ENCODE measurements around the gene YKT6.

DNA sequence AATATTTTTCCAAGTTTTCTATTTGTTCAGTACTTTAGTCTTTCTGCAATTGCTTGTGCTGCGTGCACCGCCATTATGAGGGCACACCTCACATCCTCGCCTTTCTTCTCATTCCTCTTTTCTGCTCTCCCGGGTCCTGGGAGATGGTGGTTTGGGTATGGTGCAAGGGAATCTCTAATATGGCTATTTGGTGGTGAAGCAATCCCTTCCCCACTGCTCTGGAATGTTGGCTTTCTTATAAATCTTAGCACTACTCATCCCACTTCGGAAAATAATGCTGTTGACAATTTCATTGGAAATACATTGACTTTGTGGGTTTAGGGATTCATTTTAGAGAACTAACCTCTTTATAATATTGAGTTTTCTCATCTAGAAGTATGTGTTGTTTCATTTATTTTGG lies 9.6 kb upstream of the YKT6 start:
- TF ChIP-seq CTCF (conservative IDR thresholded peaks at IDR 0.05) (no peak), EZH2 (IDR thresholded peaks at IDR 0.05; ENCODE audit: low read depth) (no peak)

All from PC-9 (cell line).